Mesendoderm (in vitro differentiated cells): ENCODE results near the gene CALHM5.

Source experiments
- DNase-seq: peaks from one replicate; pipeline ENCODE4 v3.0.0; 2013
- H2AK5ac ChIP-seq: 2 replicates; pipeline ENCODE4 v1.6.1; 2013; ENCODE audit warnings: low read length, inconsistent platforms
- H2BK120ac ChIP-seq: 2 replicates; pipeline ENCODE4 v1.6.1; 2013; ENCODE audit warnings: low read depth, mild to moderate bottlenecking, low read length, moderate library complexity, mixed read lengths
- H2BK15ac ChIP-seq: replicated peaks from 2 replicates; pipeline ENCODE4 v1.6.1; 2013; ENCODE audit warnings: low read depth, mild to moderate bottlenecking, moderate library complexity
- H2BK5ac ChIP-seq: 2 replicates; pipeline ENCODE4 v1.6.1; 2013; ENCODE audit warnings: low read length, inconsistent platforms
- H3K18ac ChIP-seq: 2 replicates; pipeline ENCODE4 v1.6.1; 2013; ENCODE audit warnings: mild to moderate bottlenecking, low read length, mixed read lengths
- H3K23ac ChIP-seq: one replicate; pipeline ENCODE4 v1.6.1; 2013; ENCODE audit warnings: low read length
- H3K27ac ChIP-seq: 2 replicates; pipeline ENCODE4 v1.5.1; 2013; ENCODE audit warnings: low read depth, mild to moderate bottlenecking, inconsistent platforms, low read length, moderate library complexity
- H3K27me3 ChIP-seq: 2 replicates; pipeline ENCODE4 v1.6.1; 2013; ENCODE audit warnings: low read length, control low read depth, mild to moderate bottlenecking, inconsistent platforms; ENCODE audit not compliant: insufficient read depth, poor library complexity
- H3K36me3 ChIP-seq: 2 replicates; pipeline ENCODE4 v1.6.1; 2013; ENCODE audit warnings: low read length, inconsistent platforms; ENCODE audit not compliant: control insufficient read depth, insufficient read depth
- H3K4ac ChIP-seq: one replicate; pipeline ENCODE4 v1.6.1; 2013; ENCODE audit warnings: low read depth, mild to moderate bottlenecking, low read length, moderate library complexity
- H3K4me1 ChIP-seq: 2 replicates; pipeline ENCODE4 v1.6.1; 2013; ENCODE audit warnings: low read depth, low read length, inconsistent platforms; ENCODE audit not compliant: control insufficient read depth
- H3K4me2 ChIP-seq: 2 replicates; pipeline ENCODE4 v1.6.1; 2013; ENCODE audit warnings: low read length
- H3K4me3 ChIP-seq: 2 replicates; pipeline ENCODE4 v1.5.1; 2013; ENCODE audit warnings: mild to moderate bottlenecking, low read length
- H3K56ac ChIP-seq: one replicate; pipeline ENCODE4 v1.6.1; 2013; ENCODE audit warnings: low read length
- H3K79me1 ChIP-seq: 2 replicates; pipeline ENCODE4 v1.6.1; 2013; ENCODE audit warnings: low read length, inconsistent platforms
- H3K79me2 ChIP-seq: 2 replicates; pipeline ENCODE4 v1.6.1; 2013; ENCODE audit warnings: mild to moderate bottlenecking, low read length; ENCODE audit not compliant: control insufficient read depth, insufficient read depth
- H3K9ac ChIP-seq: 2 replicates; pipeline ENCODE4 v1.6.1; 2013; ENCODE audit warnings: low read length, inconsistent platforms
- H4K5ac ChIP-seq: one replicate; pipeline ENCODE4 v1.6.1; 2013; ENCODE audit warnings: low read length
- H4K8ac ChIP-seq: one replicate; pipeline ENCODE4 v1.6.1; 2013; ENCODE audit warnings: low read depth, mild to moderate bottlenecking, control low read depth, low read length, moderate library complexity
- WGBS: extraction: QIAGEN DNeasy Blood & Tissue Kit; methylation state at CpG from one replicate; pipeline ENCODE4 v1.1.7; 2013; ENCODE audit warnings: low lambda C conversion rate, missing lambda C conversion rate; ENCODE audit not compliant: insufficient coverage; ENCODE audit errors: extremely low coverage; 5-methylcytosine and 5-hydroxymethylcytosine counted together

The CALHM5 gene

GRCh38 chr6:116543149-116543548 lies 31.7 kb downstream of the CALHM5 start:
- no peak overlapping the region for H4K8ac ChIP-seq
- no peak overlapping the region for H3K4me2 ChIP-seq
- no peaks in the 10 kb centered on the region for H3K4me1 ChIP-seq
- H3K4me3 ChIP-seq: no peak overlapping the region
- H3K79me2 ChIP-seq: no peaks in the 10 kb centered on the region
- H3K4ac ChIP-seq: no peak overlapping the region
- H4K5ac ChIP-seq: no peak overlapping the region
- H3K56ac ChIP-seq: no peak overlapping the region
- no peak overlapping the region for H3K27ac ChIP-seq
- no peak overlapping the region for H3K9ac ChIP-seq
- no peaks in the 10 kb centered on the region for H3K36me3 ChIP-seq
- H3K18ac ChIP-seq: no peak overlapping the region
- H2BK120ac ChIP-seq: no peak overlapping the region
- no peaks in the 10 kb centered on the region for H3K27me3 ChIP-seq
- no peaks in the 10 kb centered on the region for H3K79me1 ChIP-seq
- H2AK5ac ChIP-seq: no peak overlapping the region
- DNase-seq: no peak
- H3K23ac ChIP-seq: no peak overlapping the region
- no peak overlapping the region for H2BK15ac ChIP-seq
- no peak overlapping the region for H2BK5ac ChIP-seq

GRCh38 chr6:116545651-116546050 lies 34.2 kb downstream of the CALHM5 start, which contains the start of gene TRAPPC3L:
Gene TRAPPC3L (minus strand): TSS chr6:116545684. CDS start chr6:116545514, 170 bp downstream.
- DNase-seq: no peak
- Histone ChIP-seq H3K79me1 (no peaks in the 10 kb centered on the region), H3K4me3 (no peak within 1 kb of the TSS), H3K4ac (no peak within 1 kb of the TSS), H3K27ac (no peak within 1 kb of the TSS), H3K36me3 (no peaks in the 10 kb centered on the region), H3K27me3 (no peaks in the 10 kb centered on the region), H2AK5ac (no peak within 1 kb of the TSS), H3K23ac (no peak within 1 kb of the TSS), H4K8ac (no peak within 1 kb of the TSS), H3K56ac (no peak within 1 kb of the TSS), H2BK15ac (no peak within 1 kb of the TSS), H3K18ac (no peak within 1 kb of the TSS), H3K9ac (no peak within 1 kb of the TSS), H4K5ac (no peak within 1 kb of the TSS), H2BK120ac (no peak within 1 kb of the TSS), H3K79me2 (no peaks in the 10 kb centered on the region), H3K4me1 (no peaks in the 10 kb centered on the region), H2BK5ac (no peak within 1 kb of the TSS), H3K4me2 (no peak within 1 kb of the TSS)
- no CpG with 5 or more reads among the region's 4 CpGs for WGBS

DNA sequence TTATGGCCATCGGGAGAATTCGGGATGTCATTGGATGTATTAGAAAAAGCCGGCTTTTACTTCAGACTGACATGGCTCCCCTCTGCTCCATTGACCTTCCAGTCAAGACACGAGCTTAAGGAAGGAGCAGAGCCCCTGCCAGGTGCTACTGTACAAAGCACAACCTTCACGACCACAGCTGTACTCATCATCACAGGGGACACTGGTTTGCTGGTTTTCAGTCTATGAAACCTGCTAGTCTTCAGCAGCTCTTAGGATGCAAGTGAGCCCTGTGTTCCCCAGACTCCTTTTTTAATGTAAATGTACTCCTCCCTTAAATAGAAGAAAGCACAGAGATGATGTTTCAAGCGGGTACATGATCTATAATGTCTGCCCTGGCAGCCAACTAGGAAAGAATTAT lies 35.9 kb downstream of the CALHM5 start:
- no CpG with 5 or more reads among the region's 6 CpGs for WGBS
- Histone ChIP-seq H3K27ac (no peak overlapping the region), H3K4ac (no peak overlapping the region), H3K23ac (no peak overlapping the region), H2BK15ac (no peak overlapping the region), H2AK5ac (no peak overlapping the region), H3K79me1 (no peaks in the 10 kb centered on the region), H3K79me2 (no peaks in the 10 kb centered on the region), H3K4me1 (no peaks in the 10 kb centered on the region), H4K5ac (no peak overlapping the region), H3K36me3 (no peaks in the 10 kb centered on the region), H4K8ac (no peak overlapping the region), H3K4me2 (no peak overlapping the region), H3K4me3 (no peak overlapping the region), H3K27me3 (no peaks in the 10 kb centered on the region), H3K56ac (no peak overlapping the region), H2BK120ac (no peak overlapping the region), H2BK5ac (no peak overlapping the region), H3K9ac (no peak overlapping the region), H3K18ac (no peak overlapping the region)
- DNase-seq: no peak

DNA sequence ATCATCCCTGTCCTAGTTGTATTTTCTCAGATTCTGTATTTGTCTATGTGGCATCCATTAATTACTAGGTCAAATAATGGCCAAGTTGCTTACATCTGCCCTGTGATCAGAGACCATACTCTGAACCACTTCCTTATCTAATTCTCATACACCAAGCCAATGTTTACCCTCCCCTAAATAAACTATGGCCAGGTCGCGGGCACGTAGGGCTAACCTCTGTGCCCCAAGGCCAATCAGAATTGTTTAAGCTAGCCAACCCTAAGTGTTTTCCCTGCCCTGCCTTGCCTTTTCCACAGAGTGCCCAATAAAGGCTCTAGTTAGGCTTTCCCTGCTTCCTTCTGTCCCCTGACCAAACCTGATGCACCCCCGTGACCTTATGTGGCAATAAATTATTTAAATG lies 39.4 kb downstream of the CALHM5 start:
- H3K79me1 ChIP-seq: no peaks in the 10 kb centered on the region
- H2BK120ac ChIP-seq: no peak overlapping the region
- no peaks in the 10 kb centered on the region for H3K79me2 ChIP-seq
- H3K27me3 ChIP-seq: no peaks in the 10 kb centered on the region
- H2BK5ac ChIP-seq: no peak overlapping the region
- H3K27ac ChIP-seq: no peak overlapping the region
- no peak overlapping the region for H4K8ac ChIP-seq
- WGBS: no CpG with 5 or more reads among the region's 4 CpGs
- no peak overlapping the region for H3K9ac ChIP-seq
- DNase-seq: no peak
- H3K18ac ChIP-seq: no peak overlapping the region
- H4K5ac ChIP-seq: no peak overlapping the region
- no peak overlapping the region for H3K4me2 ChIP-seq
- H3K36me3 ChIP-seq: no peaks in the 10 kb centered on the region
- H3K23ac ChIP-seq: no peak overlapping the region
- H3K4me3 ChIP-seq: no peak overlapping the region
- no peak overlapping the region for H2BK15ac ChIP-seq
- H2AK5ac ChIP-seq: no peak overlapping the region
- H3K4me1 ChIP-seq: no peaks in the 10 kb centered on the region
- H3K56ac ChIP-seq: no peak overlapping the region
- H3K4ac ChIP-seq: no peak overlapping the region

DNA sequence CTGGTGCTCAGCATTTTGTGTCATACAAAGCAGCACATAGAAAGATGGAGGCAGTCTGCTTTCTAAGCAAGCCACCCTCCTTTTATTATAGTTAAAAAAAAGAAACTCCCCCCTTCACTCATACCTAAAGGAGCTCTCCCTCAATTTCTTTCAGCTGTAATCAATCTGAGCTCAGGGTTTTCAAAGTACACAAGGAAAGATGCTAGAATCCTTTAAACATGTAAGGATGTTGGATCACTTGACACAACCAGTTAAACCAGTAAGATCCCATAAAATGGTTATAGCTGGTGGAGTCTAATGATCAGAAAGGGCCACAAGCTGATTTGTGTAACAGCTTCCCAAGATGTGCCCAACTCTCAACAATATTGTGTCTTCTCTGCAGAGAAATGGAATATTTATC lies 42.0 kb downstream of the CALHM5 start, which contains the start of gene CALHM4:
Gene CALHM4 (plus strand): TSS at position 301 of the 400 bp plus-strand sequence. CDS start 43 bp downstream, at position 344.
- Histone ChIP-seq H3K56ac (no peak within 1 kb of the TSS), H3K4me3 (no peak within 1 kb of the TSS), H3K4ac (no peak within 1 kb of the TSS), H3K9ac (no peak within 1 kb of the TSS), H3K27ac (no peak within 1 kb of the TSS), H4K5ac (no peak within 1 kb of the TSS), H3K36me3 (no peaks in the 10 kb centered on the region), H2BK120ac (no peak within 1 kb of the TSS), H2AK5ac (no peak within 1 kb of the TSS), H3K4me2 (no peak within 1 kb of the TSS), H3K79me2 (no peaks in the 10 kb centered on the region), H2BK15ac (no peak within 1 kb of the TSS), H3K27me3 (no peaks in the 10 kb centered on the region), H3K79me1 (no peaks in the 10 kb centered on the region), H2BK5ac (no peak within 1 kb of the TSS), H4K8ac (no peak within 1 kb of the TSS), H3K23ac (no peak within 1 kb of the TSS), H3K18ac (no peak within 1 kb of the TSS), H3K4me1 (no peaks in the 10 kb centered on the region)
- no peak for DNase-seq

- no CpG with 5 or more reads among the region's 1 CpG for WGBS
- Histone ChIP-seq H3K56ac (no peak overlapping the region), H3K23ac (no peak overlapping the region), H2AK5ac (no peak overlapping the region), H4K5ac (no peak overlapping the region), H2BK5ac (no peak overlapping the region), H3K27me3 (no peaks in the 10 kb centered on the region), H3K27ac (no peak overlapping the region), H2BK120ac (no peak overlapping the region), H3K4me2 (no peak overlapping the region), H3K4me3 (no peak overlapping the region), H3K18ac (no peak overlapping the region), H3K4ac (no peak overlapping the region), H3K36me3 (no peaks in the 10 kb centered on the region), H2BK15ac (no peak overlapping the region), H3K79me1 (no peaks in the 10 kb centered on the region), H3K79me2 (no peaks in the 10 kb centered on the region), H3K9ac (no peak overlapping the region), H3K4me1 (no peaks in the 10 kb centered on the region), H4K8ac (no peak overlapping the region)
- no peak for DNase-seq
Observed at GRCh38 chr6:116556065-116556464, 44.6 kb downstream of the CALHM5 start.
